Activated naive CD4-positive, alpha-beta T cell (primary cell): Measurements from ENCODE around the gene PMEPA1.

ENCODE experiments used
- DNase-seq, 4 experiments: peaks; one replicate each; lab custom pipeline; 2025; lab: John Stamatoyannopoulos, UW

The PMEPA1 gene

DNA sequence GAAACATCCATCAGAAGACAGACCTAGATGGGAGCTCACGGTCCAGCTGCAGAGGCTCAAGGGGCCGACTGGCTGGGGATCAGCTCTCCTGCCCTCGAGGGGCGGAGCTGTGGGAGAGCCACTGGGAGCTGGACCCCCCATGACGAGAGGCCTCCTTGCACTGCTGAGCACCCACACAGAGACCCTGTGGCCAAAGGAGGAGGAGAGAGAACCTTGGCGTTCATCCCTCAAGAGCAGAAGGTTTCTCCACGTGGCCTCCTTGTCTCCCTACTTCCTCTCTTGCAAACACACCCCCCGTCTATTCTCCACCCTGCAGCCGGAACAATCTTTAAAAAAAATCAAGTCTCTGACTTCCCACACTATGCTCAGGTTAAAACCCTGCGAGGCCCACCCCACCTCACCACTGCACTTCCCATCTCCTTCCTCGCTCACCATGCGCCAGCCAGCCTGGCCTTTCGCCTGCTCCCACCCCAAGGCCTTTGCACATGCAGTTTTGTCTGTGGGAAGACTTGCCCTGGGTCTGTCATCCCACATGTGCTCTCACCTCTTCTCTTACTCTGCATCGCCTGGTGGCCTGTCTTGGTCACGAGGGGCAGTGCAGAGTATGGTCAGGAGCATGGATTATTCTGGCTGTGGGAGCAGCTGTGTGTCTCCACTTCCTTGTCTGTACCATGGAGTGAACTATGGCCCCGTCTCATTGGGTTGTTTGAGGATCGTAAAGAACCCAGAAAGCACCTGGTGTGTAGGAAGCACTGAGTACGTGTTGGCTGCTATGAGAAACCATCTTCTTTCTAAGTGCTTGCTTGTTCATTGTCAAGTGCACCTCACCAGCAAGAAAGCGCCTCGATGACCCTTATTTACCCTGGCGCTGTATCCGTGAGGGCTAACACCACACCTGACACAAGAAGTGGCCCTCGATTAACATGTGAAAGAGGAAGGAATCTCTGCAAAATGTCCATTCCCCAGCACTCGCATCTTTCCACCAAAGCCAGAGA is 32.9 kb downstream of the PMEPA1 start:
- no peak for DNase-seq

- no peak for DNase-seq
Measured at GRCh38 chr20:57675773-57676172, 34.0 kb downstream of the PMEPA1 start.

- DNase-seq = no peak
Measured at GRCh38 chr20:57672953-57673575, 36.8 kb downstream of the PMEPA1 start.

GRCh38 chr20:57672164-57672563 is 37.7 kb downstream of the PMEPA1 start:
- no peak for DNase-seq

- no peak for DNase-seq
Measured at GRCh38 chr20:57671662-57672061, 38.2 kb downstream of the PMEPA1 start.

DNA sequence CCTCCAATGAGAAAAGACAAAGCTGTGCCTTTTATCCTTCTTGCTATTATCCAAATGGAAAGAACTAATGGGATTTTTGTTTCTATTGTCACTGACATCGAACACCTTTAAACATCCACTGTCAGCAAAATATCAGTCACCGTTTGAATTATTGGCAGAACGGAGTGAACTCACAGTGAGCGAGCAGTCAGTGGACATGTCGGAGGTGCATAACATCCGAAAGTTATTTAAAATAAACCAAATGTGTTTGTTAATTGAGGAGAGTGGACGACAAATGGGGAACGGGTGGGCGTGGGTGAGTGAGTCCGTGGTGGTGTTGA is 38.8 kb downstream of the PMEPA1 start:
- no peak for DNase-seq

DNA sequence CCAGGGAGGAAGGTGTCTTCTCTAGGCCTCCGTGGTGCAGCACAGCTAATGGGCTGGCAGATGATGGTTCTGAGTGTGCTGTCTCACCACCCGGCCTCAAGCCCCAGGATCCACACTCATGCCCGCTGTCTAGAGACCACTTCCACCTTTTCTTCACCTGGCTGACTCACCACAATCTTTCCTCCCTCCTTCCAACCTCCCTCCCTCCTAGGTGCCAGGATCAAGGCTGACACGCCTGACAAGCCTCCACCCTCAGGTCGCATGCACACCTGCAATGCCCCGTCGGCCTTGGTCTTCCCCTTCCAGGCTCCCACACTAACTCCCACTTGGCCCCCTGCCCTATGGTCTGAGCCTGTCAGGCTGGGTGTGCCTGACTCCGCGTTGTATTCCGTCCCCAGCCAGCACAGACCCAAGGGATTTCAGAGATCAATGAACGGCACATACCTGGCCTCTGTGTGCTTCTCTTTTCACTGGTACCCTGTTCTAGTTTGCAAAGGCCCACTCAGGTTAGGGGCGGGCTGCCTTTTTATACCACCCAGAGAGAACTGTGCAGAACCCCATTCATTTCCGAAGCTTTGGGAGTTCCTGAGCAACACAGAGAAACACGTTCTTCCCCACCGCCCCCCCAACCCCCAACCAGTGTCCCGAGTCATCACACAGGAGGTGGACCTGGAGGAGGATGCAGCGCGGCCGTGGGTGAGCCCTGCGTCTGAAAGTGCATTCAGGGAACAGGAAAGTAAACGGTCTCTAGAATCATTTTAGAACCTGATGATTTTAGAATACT is 39.3 kb downstream of the PMEPA1 start:
- no peak for DNase-seq

- DNase-seq = no peak
Measured at GRCh38 chr20:57669632-57670031, 40.2 kb downstream of the PMEPA1 start.

- DNase-seq = no peak
Measured at GRCh38 chr20:57667924-57668782, 41.7 kb downstream of the PMEPA1 start.

DNA sequence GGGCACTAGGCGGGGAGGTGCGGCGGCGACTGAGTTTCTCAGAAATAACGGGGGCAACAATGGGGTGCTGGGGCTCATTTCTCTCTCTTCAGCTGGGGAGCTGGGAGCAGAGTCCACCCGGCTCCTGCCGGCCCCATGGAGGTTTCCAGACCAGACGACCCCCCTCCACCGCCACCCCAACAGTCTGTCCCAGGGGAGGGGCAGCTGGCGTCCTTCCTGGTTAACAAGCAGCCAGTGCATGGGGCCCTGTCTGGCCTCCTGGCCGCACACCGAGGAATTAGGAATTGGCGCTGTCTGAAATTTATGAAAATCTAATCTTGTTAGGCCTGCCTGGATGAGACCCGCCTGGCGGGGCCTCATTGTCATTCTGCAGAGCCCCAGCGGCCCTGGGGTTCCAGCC is 42.4 kb downstream of the PMEPA1 start:
- no peak for DNase-seq

GRCh38 chr20:57666834-57667157 is 43.0 kb downstream of the PMEPA1 start:
- no peak for DNase-seq

DNA sequence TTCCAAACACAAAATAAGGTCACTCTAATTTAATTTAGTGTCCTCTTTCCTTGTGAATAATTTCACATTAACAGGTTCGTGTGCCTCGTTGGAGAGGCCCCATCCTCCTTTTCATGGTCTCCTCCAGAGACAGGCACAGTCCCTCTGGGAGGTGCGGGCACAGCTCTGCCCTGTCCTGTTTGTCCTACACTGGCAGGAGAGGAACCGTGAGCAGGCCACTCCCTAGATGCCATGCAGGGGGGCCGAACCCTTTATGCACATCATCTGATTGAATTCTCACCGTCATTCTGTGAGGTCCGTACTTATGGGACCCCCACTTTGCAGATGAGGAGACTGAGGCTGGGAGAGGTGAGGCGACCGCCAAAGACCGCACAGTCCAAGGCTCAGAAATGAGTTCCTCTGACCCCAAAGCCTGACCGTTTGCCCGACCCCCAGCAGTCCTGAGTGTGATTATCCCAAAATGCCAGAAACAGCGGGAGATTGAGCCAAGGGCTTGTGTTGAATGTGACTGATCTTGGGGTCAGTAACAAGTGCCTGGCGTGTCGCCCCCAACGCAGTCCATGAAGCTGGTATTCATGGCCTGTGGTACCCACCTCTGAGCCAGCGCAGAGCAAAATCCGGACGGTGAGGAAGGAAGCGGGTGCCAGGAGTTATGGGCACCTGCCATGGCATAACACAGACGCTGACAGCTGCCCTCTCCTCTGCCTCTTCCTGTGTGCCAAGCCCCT is 43.5 kb downstream of the PMEPA1 start:
- no peak for DNase-seq

DNA sequence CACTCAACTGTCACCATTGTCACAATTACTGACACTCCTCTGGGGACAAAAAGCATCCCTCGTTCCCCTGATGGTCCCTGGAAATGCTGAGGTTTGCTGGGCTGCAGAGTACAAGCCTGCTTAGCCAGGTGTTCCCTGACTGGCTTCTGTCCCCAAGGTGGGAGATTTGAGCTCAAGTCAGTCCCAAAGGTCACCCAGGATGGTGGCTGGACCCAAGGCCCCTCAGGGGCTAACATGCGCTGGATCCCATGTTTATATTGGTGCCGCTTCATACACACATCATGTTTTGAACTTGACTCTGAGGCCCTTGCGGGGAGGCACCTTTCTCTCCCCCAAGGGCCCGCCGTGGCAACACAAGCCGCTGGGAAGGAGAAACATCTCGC is 44.2 kb downstream of the PMEPA1 start:
- no peak for DNase-seq

- DNase-seq = no peak
Measured at GRCh38 chr20:57664924-57665588, 44.8 kb downstream of the PMEPA1 start.

DNA sequence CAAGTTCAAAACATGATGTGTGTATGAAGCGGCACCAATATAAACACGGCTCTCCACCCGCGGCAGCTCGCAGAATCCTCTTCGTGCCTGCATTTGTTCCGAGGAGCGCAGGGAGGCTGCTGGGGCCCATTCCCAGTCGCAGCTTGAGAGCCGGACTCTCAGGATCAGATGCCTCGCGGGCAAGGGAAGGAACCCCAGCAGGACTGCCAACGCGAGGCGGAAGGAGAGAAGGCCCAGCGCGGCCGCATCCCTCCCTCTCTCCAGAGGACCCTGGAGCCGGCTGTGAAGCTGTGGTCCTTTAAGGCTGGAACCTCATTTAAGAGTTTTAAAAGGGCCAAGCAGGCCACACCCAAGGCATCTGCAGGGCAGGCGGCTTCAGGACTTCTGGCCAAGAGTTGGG is 45.3 kb downstream of the PMEPA1 start:
- DNase-seq = no peak

- DNase-seq = no peak
Measured at GRCh38 chr20:57663681-57664451, 45.9 kb downstream of the PMEPA1 start.

GRCh38 chr20:57663241-57663640 is 46.6 kb downstream of the PMEPA1 start:
- no peak for DNase-seq

DNA sequence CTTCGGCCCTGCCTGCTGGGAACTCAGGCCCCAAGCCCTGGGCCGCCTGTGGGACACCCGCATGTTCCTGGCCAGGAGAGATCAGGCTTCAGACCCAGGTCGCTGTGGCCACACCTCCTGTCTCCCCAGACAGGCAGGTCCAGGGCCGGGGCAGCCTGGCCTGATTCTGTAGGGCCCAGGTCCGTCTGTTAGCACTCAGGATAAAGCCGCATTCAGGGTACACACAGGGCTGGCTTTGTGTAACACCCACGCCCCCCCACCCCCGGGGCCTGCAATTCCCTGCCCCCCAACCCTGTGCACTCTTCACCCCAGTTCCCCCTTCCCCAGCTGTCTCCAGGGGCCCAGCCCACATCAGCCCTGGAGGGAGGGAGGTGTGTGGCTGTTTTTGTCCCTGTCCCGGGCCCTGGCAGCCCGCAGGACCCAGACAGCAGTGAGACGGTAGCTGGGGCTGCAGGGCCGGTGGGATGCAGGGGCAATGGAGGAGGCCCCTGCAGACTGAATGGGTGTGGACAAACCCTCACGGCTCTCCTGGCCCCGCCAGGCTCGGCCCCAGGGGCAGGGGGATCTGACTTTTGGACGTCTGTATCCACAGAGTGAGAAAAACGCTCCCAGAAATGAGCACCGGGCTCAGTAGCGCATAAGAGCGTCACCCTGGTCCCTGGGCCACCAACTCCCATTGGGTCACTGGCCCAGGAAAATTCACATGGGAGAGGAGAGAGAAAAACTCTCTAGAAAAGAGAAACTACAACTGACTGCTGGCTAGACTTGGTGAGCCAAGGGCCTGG is 47.2 kb downstream of the PMEPA1 start:
- DNase-seq = no peak
